IgD-negative memory B cell (primary cell): ENCODE data around the gene CIART. TPM values are rescaled to one million over a fixed set of nuclear protein-coding genes. Genes with fewer than 3 reads are reported as not detected.

ENCODE experiments used
- H3K27ac Mint-ChIP-seq, 3 donors: one replicate each; pipeline ENCODE4 v1.8.0; 2020 to 2022; ENCODE audit warnings: mild to moderate bottlenecking in 3 of 3, mixed read lengths in 3 of 3, moderate library complexity in 1 of 3
- H3K27me3 Mint-ChIP-seq: one replicate; pipeline ENCODE4 v1.8.0; 2021; ENCODE audit warnings: mixed read lengths
- H3K36me3 Mint-ChIP-seq: one replicate; pipeline ENCODE4 v1.8.0; 2020; ENCODE audit warnings: mild to moderate bottlenecking, mixed read lengths
- H3K4me1 Mint-ChIP-seq, 3 donors: one replicate each; pipeline ENCODE4 v1.8.0; 2020 to 2022; ENCODE audit warnings: mixed read lengths in 3 of 3, mild to moderate bottlenecking in 1 of 3
- H3K4me3 Mint-ChIP-seq, 4 donors: one replicate each; pipeline ENCODE4 v1.8.0; 2020 to 2022; ENCODE audit warnings: mild to moderate bottlenecking in 4 of 4, mixed read lengths in 4 of 4, moderate library complexity in 3 of 4
- H3K9me3 Mint-ChIP-seq, 3 donors: one replicate each; pipeline ENCODE4 v1.8.0; 2020 to 2021; ENCODE audit warnings: mixed read lengths in 3 of 3, mild to moderate bottlenecking in 1 of 3
- polyA plus RNA-seq: library from polyadenylated mRNA; unstranded; fragments of 300-500 nt; fragmentation: Illumina TruSeq; gene quantifications from one replicate; pipeline ENCODE4 v1.2.3, GENCODE V29; 2021

CIART gene
- polyA plus RNA-seq, 1 donor from 2014 or later: not detected

- Mint-ChIP-seq H3K4me3 (peak overlapping the region in 2 of 4 donors; percentile 13 to 31), H3K27me3 (peaks cover 38% of the 10 kb centered on the region), H3K9me3 (no peaks in the 10 kb centered on the region), H3K27ac (no peak overlapping the region), H3K36me3 (peaks cover 6% of the 10 kb centered on the region), H3K4me1 (peaks cover 7 to 11% (median 9%) of the 10 kb centered on the region in 3 donors)
Measured at GRCh38 chr1:150256554-150257341, 25.6 kb upstream of the CIART start.

GRCh38 chr1:150257624-150258585 lies 24.4 kb upstream of the CIART start, which contains the start of gene CA14:
Gene CA14 (plus strand): TSS chr1:150257774. CDS start chr1:150258129, 355 bp downstream.
- Mint-ChIP-seq H3K4me1 (peaks cover 10 to 15% (median 10%) of the 10 kb centered on the region in 3 donors), H3K9me3 (no peaks in the 10 kb centered on the region), H3K4me3 (peak within 1 kb of the TSS in 1 of 4 donors; percentile 31), H3K36me3 (peaks cover 6% of the 10 kb centered on the region), H3K27ac (peak within 1 kb of the TSS in 1 of 3 donors; percentile 23), H3K27me3 (peaks cover 36% of the 10 kb centered on the region)

DNA sequence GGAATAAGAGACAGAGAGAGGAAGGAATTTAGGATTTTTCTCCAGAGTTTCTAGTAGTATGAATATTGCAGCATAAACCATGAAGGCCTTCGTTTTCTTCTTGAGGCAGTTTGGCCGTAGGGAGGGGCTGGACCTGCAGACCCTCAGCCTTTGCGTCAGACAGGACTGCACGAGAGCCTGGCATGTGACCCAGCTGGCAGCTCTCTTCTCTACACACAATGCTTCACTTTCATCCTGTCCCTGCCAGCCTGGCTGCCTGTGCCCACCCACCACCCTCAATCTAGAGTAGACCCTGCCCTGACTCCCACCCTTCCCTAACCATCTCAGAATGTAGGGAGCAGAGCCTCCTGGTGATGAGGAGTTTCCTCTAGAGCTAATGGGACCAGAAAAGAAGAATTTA lies 23.1 kb upstream of the CIART start:
- H3K4me3 Mint-ChIP-seq: no peak overlapping the region
- H3K4me1 Mint-ChIP-seq: peaks cover 10 to 18% (median 11%) of the 10 kb centered on the region in 3 donors
- H3K36me3 Mint-ChIP-seq: peaks cover 2% of the 10 kb centered on the region
- H3K27me3 Mint-ChIP-seq: peaks cover 36% of the 10 kb centered on the region
- H3K27ac Mint-ChIP-seq: peak overlapping the region in 1 of 3 donors; percentile 23
- no peaks in the 10 kb centered on the region for H3K9me3 Mint-ChIP-seq

DNA sequence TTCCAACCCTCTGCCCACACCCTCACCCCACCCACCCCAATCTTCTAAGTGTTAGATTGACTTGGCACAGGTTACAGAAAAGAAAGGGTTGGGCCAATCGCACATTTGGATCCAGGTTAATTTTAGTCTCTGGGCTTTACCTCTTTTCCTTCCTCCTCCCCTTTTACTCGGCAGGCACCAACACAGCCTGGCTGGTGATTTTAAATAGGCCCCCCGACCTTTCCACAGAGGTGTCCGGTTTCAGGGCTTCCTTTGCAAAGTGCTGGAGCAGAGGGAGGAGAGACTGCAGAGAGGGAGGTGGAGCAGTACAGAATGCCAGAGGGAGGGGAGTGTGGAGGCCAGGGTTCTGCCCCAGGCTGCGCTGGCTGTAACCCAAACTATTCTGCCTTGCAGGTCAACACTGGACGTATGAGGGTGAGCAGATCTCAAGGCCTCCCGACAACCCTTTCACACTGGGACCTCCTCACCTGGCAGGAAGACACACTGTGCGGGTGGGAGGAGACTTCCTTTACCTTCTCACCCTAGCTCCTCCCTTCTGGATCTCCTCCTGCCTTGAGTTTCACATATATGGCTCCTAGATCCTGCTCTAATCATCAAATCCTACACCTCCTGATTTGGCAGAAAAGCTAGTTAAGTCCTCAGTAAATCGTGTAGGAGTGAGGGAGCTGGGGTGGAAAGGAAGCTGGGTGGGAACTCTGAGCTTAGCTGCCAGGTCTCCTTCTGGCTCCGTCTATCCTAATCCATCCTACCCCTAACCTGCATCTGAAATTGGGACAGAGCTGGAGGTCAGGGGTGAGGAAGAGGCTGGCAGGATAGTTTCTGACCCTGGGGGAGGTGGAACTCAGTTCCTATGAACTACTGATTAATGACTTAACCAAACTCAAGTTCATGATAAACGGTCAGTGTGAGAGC lies 22.3 kb upstream of the CIART start:
- Mint-ChIP-seq H3K27me3 (peaks cover 36% of the 10 kb centered on the region), H3K27ac (no peak overlapping the region), H3K9me3 (no peaks in the 10 kb centered on the region), H3K4me3 (no peak overlapping the region), H3K36me3 (peaks cover 2% of the 10 kb centered on the region), H3K4me1 (peaks cover 10 to 18% (median 11%) of the 10 kb centered on the region in 3 donors)

DNA sequence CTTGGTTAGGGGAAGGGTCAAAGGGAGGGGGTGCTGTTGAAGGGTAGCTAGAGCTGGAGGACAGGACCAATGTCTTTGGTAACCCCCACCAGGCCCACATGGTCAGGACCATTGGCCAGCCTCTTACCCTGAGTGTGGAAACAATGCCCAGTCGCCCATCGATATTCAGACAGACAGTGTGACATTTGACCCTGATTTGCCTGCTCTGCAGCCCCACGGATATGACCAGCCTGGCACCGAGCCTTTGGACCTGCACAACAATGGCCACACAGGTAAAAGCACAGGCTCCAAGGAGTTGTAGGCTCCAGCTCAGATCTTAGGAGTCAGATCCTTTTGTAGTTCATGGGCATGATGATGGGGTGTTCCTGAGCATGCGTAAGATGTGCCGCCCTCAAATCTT lies 21.0 kb upstream of the CIART start:
- peak overlapping the region in 1 of 4 donors; percentile 72 for H3K4me3 Mint-ChIP-seq
- H3K4me1 Mint-ChIP-seq: peaks cover 3 to 8% (median 4%) of the 10 kb centered on the region in 3 donors
- H3K27me3 Mint-ChIP-seq: peaks cover 31% of the 10 kb centered on the region
- no peaks in the 10 kb centered on the region for H3K9me3 Mint-ChIP-seq
- H3K36me3 Mint-ChIP-seq: no peaks in the 10 kb centered on the region
- no peak overlapping the region for H3K27ac Mint-ChIP-seq

DNA sequence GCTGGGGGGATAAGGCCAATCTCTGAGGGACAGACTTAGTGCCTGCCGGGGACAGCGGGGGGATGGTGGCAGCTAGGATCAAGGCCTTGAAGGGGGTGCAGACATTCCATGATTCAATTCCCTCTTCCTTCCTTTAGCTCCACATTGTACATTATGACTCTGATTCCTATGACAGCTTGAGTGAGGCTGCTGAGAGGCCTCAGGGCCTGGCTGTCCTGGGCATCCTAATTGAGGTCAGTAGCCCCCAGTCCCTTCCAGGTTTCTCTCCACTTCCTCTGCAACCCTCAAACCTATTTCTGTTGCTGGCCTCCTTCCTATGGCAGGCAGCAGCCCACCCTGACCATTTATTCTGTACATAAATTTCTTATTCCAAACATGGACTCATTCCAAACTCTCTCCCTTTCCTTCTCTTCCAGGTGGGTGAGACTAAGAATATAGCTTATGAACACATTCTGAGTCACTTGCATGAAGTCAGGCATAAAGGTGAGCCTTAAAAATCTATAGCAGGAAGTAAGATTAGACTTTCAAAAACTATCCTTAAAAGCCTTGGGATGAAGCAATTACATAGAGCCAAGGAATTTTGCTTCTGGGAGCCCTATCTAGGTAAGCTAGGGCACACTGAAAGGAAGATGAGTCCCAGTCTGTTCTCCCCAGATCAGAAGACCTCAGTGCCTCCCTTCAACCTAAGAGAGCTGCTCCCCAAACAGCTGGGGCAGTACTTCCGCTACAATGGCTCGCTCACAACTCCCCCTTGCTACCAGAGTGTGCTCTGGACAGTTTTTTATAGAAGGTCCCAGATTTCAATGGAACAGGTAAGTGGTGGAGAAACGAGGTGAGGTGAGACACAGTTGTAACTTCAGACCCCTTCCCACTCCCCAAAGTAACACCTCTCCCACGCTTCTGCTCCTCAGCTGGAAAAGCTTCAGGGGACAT lies 19.7 kb upstream of the CIART start:
- Mint-ChIP-seq H3K27ac (peak overlapping the region in 2 of 3 donors; percentile 50 to 88), H3K9me3 (no peaks in the 10 kb centered on the region), H3K36me3 (peaks cover 2% of the 10 kb centered on the region), H3K4me3 (peak overlapping the region in 1 of 4 donors; percentile 58), H3K4me1 (peaks cover 8 to 14% (median 9%) of the 10 kb centered on the region in 3 donors), H3K27me3 (peaks cover 19% of the 10 kb centered on the region)

- Mint-ChIP-seq H3K4me1 (peaks cover 15 to 21% (median 16%) of the 10 kb centered on the region in 3 donors), H3K4me3 (no peak overlapping the region), H3K36me3 (peaks cover 2% of the 10 kb centered on the region), H3K9me3 (no peaks in the 10 kb centered on the region), H3K27me3 (peaks cover 13% of the 10 kb centered on the region), H3K27ac (peak overlapping the region in 1 of 3 donors; percentile 88)
Measured at GRCh38 chr1:150263549-150263948, 18.8 kb upstream of the CIART start.

DNA sequence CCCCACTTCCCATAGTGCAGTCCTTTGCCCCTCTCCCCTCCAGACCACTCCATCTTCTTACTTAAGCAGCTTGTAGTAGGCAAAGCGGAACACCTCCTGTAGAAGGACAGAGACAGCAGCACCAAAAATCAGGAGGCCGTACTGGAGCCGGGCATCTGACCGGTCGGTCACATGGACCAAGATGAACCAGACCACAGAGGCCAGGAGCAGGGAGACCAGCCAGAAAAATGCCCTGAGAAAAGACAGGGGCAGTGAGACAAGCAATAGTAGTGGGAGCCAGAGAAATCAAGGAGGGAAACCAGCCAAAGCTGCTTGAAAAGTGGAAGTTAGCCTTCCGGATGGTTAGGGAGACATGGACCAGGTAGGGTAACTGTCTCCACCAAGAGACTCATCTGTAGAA lies 14.5 kb upstream of the CIART start:
- Mint-ChIP-seq H3K27ac (peak overlapping the region; percentile 96 to 99 (median 98)), H3K27me3 (no peaks in the 10 kb centered on the region), H3K36me3 (peaks cover 3% of the 10 kb centered on the region), H3K4me1 (peaks cover 22 to 27% (median 23%) of the 10 kb centered on the region in 3 donors), H3K9me3 (no peaks in the 10 kb centered on the region), H3K4me3 (peak overlapping the region; percentile 95 to 99 (median 98))

- Mint-ChIP-seq H3K4me3 (peak overlapping the region; percentile 95 to 99 (median 98)), H3K27ac (peak overlapping the region; percentile 96 to 99 (median 98)), H3K27me3 (no peaks in the 10 kb centered on the region), H3K9me3 (no peaks in the 10 kb centered on the region), H3K4me1 (peaks cover 20 to 25% (median 22%) of the 10 kb centered on the region in 3 donors), H3K36me3 (peaks cover 4% of the 10 kb centered on the region)
Measured at GRCh38 chr1:150268340-150268704, 14.0 kb upstream of the CIART start.

DNA sequence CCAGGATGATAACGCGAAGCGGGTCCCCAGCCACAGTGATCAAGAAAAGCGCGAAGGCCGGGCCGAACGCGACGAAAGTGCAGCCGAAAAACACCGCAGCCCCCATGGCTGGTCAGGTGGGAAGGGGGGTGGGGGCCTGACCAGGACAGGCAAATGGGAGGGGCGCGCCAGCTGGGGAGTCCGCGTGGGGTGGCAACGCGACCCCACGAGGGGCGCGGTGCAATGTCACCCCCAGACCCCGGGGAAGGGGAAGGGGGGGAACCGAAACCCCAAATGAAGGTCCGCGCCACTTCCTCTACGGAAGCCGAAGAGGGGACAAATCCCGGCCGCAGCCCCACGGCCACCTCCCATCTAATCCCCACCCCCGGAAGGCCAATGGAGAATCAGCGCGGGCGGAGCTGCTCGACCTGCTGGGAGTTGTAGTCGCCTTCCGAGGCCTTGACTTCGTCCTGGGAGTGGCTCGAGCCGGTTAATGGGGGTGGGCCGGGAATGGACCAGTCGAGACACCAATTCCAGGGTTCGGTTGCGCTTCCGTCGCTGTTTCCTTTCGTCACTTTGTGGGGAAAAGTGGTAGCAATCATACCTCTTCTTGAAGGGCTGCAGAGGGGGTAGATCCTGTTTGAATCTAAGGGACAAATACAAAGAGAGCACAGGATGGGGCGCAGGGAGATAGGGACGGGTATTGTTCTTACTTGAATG lies 13.5 kb upstream of the CIART start, which contains the start of gene APH1A:
TSS of gene APH1A (minus strand) at position 312 of the 699 bp plus-strand sequence. CDS start at position 106, 206 bp downstream.
- H3K27ac Mint-ChIP-seq: peak within 1 kb of the TSS; percentile 96 to 99 (median 98)
- H3K36me3 Mint-ChIP-seq: peaks cover 4% of the 10 kb centered on the region
- no peaks in the 10 kb centered on the region for H3K27me3 Mint-ChIP-seq
- peak within 1 kb of the TSS; percentile 95 to 99 (median 98) for H3K4me3 Mint-ChIP-seq
- H3K9me3 Mint-ChIP-seq: no peaks in the 10 kb centered on the region
- H3K4me1 Mint-ChIP-seq: peaks cover 20 to 25% (median 22%) of the 10 kb centered on the region in 3 donors

DNA sequence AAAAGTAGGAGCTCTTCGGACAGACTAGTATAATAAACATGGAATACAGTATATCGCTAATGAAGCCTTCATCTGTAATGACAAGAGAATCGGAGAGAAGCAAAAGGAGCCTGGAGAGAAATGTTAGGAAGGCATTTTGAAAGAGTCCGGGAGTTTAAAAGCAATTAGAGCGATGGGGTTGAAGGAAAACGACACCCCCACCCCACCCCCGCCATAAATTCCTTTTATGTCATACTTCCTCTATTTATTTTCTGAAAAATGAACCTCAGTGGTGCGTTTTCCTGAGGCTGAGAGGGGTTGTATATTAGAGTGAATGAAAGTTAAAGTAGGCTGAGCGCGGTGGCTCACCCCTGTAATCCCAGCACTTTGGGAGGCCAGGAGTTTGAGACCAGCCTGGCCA lies 12.9 kb upstream of the CIART start:
- no peaks in the 10 kb centered on the region for H3K27me3 Mint-ChIP-seq
- H3K36me3 Mint-ChIP-seq: peaks cover 4% of the 10 kb centered on the region
- peak overlapping the region; percentile 96 to 99 (median 98) for H3K27ac Mint-ChIP-seq
- no peaks in the 10 kb centered on the region for H3K9me3 Mint-ChIP-seq
- peaks cover 20 to 25% (median 22%) of the 10 kb centered on the region in 3 donors for H3K4me1 Mint-ChIP-seq
- H3K4me3 Mint-ChIP-seq: peak overlapping the region; percentile 95 to 99 (median 98)

DNA sequence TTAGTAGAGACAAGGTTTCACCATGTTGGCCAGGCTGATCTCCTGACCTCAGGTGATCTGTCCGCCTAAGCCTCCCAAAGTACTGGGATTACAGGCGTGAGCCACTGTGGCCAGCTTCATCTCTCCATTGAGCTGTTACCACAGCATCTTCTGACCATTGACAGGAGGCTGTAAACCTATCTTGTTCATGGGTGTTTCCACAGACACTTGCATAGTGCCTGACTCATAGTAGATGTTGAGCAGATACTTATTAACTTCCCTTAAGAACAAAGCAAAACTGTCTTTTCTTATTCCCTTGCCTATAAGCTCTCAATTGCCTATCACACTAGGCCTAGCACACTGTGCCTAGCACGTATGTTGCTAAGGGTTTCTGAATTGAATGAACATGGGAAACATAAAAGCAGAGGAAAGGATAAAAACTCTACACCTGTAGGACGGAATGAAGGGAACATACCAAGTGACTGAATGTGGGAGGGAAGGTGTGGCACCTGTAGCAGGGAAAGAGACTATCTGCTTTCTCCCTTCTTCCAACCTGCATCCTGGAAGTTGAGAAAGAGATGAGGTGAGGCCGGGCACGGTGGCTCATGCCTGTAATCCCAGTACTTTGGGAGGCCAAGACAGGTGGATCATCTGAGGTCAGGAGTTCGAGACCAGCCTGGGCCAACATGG lies 10.9 kb upstream of the CIART start:
- H3K27ac Mint-ChIP-seq: peak overlapping the region in 1 of 3 donors; percentile 36
- peaks cover 20 to 25% (median 22%) of the 10 kb centered on the region in 3 donors for H3K4me1 Mint-ChIP-seq
- H3K9me3 Mint-ChIP-seq: no peaks in the 10 kb centered on the region
- peak overlapping the region in 2 of 4 donors; percentile 30 to 55 for H3K4me3 Mint-ChIP-seq
- H3K27me3 Mint-ChIP-seq: no peaks in the 10 kb centered on the region
- peaks cover 4% of the 10 kb centered on the region for H3K36me3 Mint-ChIP-seq
